Ishikawa (cell line): ENCODE data around the gene TBC1D17.

Experiments
- CEBPB ChIP-seq: IDR thresholded peaks from 2 replicates; pipeline ENCODE4 v1.6.1; 2012
- CREB1 ChIP-seq: IDR thresholded peaks from 2 replicates; pipeline ENCODE4 v1.6.1; 2012; ENCODE audit warnings: low read depth
- EGR1 ChIP-seq: IDR thresholded peaks from 2 replicates; pipeline ENCODE4 v1.6.1; 2012
- FOXM1 ChIP-seq: IDR thresholded peaks from 2 replicates; pipeline ENCODE4 v1.6.1; 2012; ENCODE audit warnings: low read depth, borderline replicate concordance
- RAD21 ChIP-seq: IDR thresholded peaks from 2 replicates; pipeline ENCODE4 v1.6.1; 2012; ENCODE audit warnings: low read depth
- TAF1 ChIP-seq: IDR thresholded peaks from 2 replicates; pipeline ENCODE4 v1.6.1; 2012; ENCODE audit warnings: low read depth, mild to moderate bottlenecking
- TCF12 ChIP-seq: IDR thresholded peaks from 2 replicates; pipeline ENCODE4 v1.6.1; 2012; ENCODE audit warnings: low read depth
- TEAD4 ChIP-seq: IDR thresholded peaks from 2 replicates; pipeline ENCODE4 v1.6.1; 2012
- YY1 ChIP-seq: IDR thresholded peaks from 2 replicates; pipeline ENCODE4 v1.6.1; 2012; ENCODE audit warnings: low read depth
- ZBTB7A ChIP-seq: IDR thresholded peaks from 2 replicates; pipeline ENCODE4 v1.6.1; 2012; ENCODE audit warnings: low read depth
- TF ChIP-seq, protein P1 (sequence below): IDR thresholded peaks from 2 replicates; pipeline ENCODE4 v1.6.1; 2012; ENCODE audit warnings: low read depth, mild to moderate bottlenecking
- TF ChIP-seq, protein P2 (sequence below): IDR thresholded peaks from 2 replicates; pipeline ENCODE4 v1.6.1; 2012
- TF ChIP-seq, protein P3 (sequence below): IDR thresholded peaks from 2 replicates; pipeline ENCODE4 v1.6.1; 2012

DNA sequence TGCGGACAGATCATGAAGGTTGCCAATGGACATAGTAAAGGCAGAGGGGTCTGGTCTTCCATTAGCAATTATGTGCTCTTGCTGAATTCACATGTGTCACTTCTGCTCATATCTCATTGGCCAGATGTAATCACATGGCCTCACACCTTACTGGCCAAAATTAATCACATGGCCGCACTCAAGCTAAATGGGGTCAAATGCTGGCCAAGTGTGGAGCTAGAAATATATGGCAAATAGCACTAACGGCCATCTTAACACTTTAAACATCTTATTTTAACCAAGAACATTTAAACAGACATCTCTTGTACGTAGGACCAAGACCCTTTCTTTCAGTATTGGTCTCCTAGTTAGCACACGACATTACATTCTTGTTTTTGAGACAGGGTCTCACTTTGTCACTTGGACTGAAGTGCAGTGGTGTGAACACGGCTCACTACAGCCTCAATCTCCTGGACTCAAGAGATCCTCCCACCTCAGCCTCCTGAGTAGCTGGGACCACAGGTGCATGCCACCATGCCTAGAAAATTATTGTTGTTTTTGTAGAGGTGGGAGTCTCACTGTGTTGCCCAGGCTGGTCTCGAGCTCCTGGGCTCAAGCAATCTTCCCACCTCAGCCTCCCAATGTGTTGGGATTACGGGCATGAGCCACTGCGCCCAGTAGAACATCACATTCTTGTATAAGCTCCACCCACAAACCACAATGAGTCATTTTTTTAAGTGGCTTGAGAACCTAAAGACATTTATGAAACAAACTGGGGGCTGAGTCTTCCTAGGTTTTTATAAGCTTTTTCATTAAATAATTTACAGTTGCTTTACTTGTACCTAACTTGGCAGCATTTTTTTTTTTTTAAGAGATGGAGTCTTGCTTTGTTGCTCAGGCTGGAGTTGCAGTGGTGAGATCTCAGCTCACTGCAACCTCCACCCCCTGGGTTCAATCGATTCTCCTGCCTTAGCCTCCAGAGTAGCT is 29.5 kb upstream of the TBC1D17 start:
- no peak for TF ChIP-seq TAF1
- TF ChIP-seq CREB1: no peak
- TF ChIP-seq, protein P1, sequence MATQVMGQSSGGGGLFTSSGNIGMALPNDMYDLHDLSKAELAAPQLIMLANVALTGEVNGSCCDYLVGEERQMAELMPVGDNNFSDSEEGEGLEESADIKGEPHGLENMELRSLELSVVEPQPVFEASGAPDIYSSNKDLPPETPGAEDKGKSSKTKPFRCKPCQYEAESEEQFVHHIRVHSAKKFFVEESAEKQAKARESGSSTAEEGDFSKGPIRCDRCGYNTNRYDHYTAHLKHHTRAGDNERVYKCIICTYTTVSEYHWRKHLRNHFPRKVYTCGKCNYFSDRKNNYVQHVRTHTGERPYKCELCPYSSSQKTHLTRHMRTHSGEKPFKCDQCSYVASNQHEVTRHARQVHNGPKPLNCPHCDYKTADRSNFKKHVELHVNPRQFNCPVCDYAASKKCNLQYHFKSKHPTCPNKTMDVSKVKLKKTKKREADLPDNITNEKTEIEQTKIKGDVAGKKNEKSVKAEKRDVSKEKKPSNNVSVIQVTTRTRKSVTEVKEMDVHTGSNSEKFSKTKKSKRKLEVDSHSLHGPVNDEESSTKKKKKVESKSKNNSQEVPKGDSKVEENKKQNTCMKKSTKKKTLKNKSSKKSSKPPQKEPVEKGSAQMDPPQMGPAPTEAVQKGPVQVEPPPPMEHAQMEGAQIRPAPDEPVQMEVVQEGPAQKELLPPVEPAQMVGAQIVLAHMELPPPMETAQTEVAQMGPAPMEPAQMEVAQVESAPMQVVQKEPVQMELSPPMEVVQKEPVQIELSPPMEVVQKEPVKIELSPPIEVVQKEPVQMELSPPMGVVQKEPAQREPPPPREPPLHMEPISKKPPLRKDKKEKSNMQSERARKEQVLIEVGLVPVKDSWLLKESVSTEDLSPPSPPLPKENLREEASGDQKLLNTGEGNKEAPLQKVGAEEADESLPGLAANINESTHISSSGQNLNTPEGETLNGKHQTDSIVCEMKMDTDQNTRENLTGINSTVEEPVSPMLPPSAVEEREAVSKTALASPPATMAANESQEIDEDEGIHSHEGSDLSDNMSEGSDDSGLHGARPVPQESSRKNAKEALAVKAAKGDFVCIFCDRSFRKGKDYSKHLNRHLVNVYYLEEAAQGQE: no peak
- TF ChIP-seq TEAD4: no peak
- TF ChIP-seq, protein P2, sequence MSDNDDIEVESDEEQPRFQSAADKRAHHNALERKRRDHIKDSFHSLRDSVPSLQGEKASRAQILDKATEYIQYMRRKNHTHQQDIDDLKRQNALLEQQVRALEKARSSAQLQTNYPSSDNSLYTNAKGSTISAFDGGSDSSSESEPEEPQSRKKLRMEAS: peak; percentile 12
- TF ChIP-seq CEBPB: no peak
- no peak for TF ChIP-seq FOXM1
- TF ChIP-seq, protein P3, sequence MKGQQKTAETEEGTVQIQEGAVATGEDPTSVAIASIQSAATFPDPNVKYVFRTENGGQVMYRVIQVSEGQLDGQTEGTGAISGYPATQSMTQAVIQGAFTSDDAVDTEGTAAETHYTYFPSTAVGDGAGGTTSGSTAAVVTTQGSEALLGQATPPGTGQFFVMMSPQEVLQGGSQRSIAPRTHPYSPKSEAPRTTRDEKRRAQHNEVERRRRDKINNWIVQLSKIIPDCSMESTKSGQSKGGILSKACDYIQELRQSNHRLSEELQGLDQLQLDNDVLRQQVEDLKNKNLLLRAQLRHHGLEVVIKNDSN: peak; percentile 79
- no peak for TF ChIP-seq RAD21
- no peak for TF ChIP-seq TCF12
- TF ChIP-seq ZBTB7A: no peak
- TF ChIP-seq EGR1: no peak
- no peak for TF ChIP-seq YY1
